ENCODE results near the gene RRBP1.

Gene RRBP1

GRCh38 chr20:17622086-17622850 is 59.8 kb downstream of the RRBP1 start:
- no peak for DNase-seq
- no peak for ATAC-seq

GRCh38 chr20:17621229-17621968 is 60.6 kb downstream of the RRBP1 start:
- ATAC-seq (no peak), DNase-seq (no peak)

GRCh38 chr20:17620371-17621228 is 61.4 kb downstream of the RRBP1 start:
- ATAC-seq (no peak), DNase-seq (peak; percentile 0)

GRCh38 chr20:17619351-17620093 is 62.5 kb downstream of the RRBP1 start:
- peak; percentile 1 for DNase-seq
- no peak for ATAC-seq

GRCh38 chr20:17618673-17619013 is 63.4 kb downstream of the RRBP1 start:
- no peak for ATAC-seq
- DNase-seq = peak; percentile 0

- DNase-seq (no peak), ATAC-seq (no peak)
Measured at GRCh38 chr20:17617868-17618672, 64.0 kb downstream of the RRBP1 start.

- ATAC-seq = peak; percentile 55
- DNase-seq = peak; percentile 69
Measured at GRCh38 chr20:17617212-17617867, 64.7 kb downstream of the RRBP1 start.

GRCh38 chr20:17616480-17617211 is 65.4 kb downstream of the RRBP1 start:
- ATAC-seq (no peak), DNase-seq (no peak)

GRCh38 chr20:17615645-17616479 is 66.2 kb downstream of the RRBP1 start:
- DNase-seq (no peak), ATAC-seq (no peak)

- DNase-seq (no peak), ATAC-seq (no peak)
Measured at GRCh38 chr20:17614812-17615644, 67.0 kb downstream of the RRBP1 start.

- DNase-seq (no peak), ATAC-seq (no peak)
Measured at GRCh38 chr20:17614176-17614811, 67.7 kb downstream of the RRBP1 start.

GRCh38 chr20:17613328-17614175 is 68.5 kb downstream of the RRBP1 start:
- DNase-seq (no peak), ATAC-seq (no peak)

- ATAC-seq = no peak
- DNase-seq = no peak
Measured at GRCh38 chr20:17612992-17613327, 69.1 kb downstream of the RRBP1 start.

GRCh38 chr20:17612287-17612991 is 69.6 kb downstream of the RRBP1 start:
- DNase-seq (peak; percentile 61), ATAC-seq (peak; percentile 78)

GRCh38 chr20:17611540-17612286 is 70.3 kb downstream of the RRBP1 start:
- ATAC-seq = no peak
- DNase-seq = peak; percentile 35

GRCh38 chr20:17611290-17611539 is 70.8 kb downstream of the RRBP1 start:
- peak; percentile 35 for ATAC-seq
- DNase-seq = no peak
